Thyroid gland (tissue), 4 donors: ENCODE data around the gene RCOR2. TPM values are rescaled to one million over a fixed set of nuclear protein-coding genes. Genes with fewer than 3 reads are reported as not detected.
A peak's percentile ranks its signal among the peaks of the same experiment; 100 is the strongest.

Experiments used
- DNase-seq, 2 donors: peaks; one replicate each; pipeline ENCODE4 v3.0.0-alpha.2; 2019
- H3K27ac ChIP-seq, 3 donors: fragments of 200-600 bp; sonication (generic); 1 replicate in 2 of 3; 2 replicates in 1 of 3; pipeline ENCODE4 v1.5.1; 2016 to 2019; ENCODE audit warnings: mild to moderate bottlenecking in 1 of 3, moderate library complexity in 1 of 3
- H3K27me3 ChIP-seq: fragments of 200-600 bp; sonication (generic); one replicate; pipeline ENCODE4 v1.5.1; 2019
- H3K36me3 ChIP-seq, 2 donors: fragments of 200-600 bp; sonication (generic); one replicate each; pipeline ENCODE4 v1.5.1; 2016 to 2019
- H3K4me1 ChIP-seq, 2 donors: fragments of 200-600 bp; sonication (generic); one replicate each; pipeline ENCODE4 v1.5.1; 2017 to 2019
- H3K4me3 ChIP-seq, 3 donors: fragments of 200-600 bp; sonication (generic); replicated peaks in 1 of 3; 1 replicate in 2 of 3; 2 replicates in 1 of 3; pipeline ENCODE4 v1.5.1; 2016; ENCODE audit warnings: mild to moderate bottlenecking in 1 of 3
- H3K9me3 ChIP-seq: fragments of 200-600 bp; sonication (generic); one replicate; pipeline ENCODE4 v1.5.1; 2017
- POLR2A ChIP-seq, 2 donors: fragments of 450-650 bp; IDR thresholded peaks; one replicate each; pipeline ENCODE4 v1.6.1; 2017; ENCODE audit warnings: antibody characterized with exemption in 2 of 2, mild to moderate bottlenecking in 2 of 2, moderate library complexity in 1 of 2
- WGBS, 2 donors: methylation state at CpG; one replicate each; pipeline ENCODE4 v1.1.5; 2017; 5-methylcytosine and 5-hydroxymethylcytosine counted together
- intact Hi-C: fragments of 100-400 bp; cut with DNase I; formaldehyde crosslinking; loops from one replicate; pipeline ENCODE4 v1.15.1; 2023
- total RNA-seq, 4 donors: library from RNA; depleted of rRNA; stranded (reverse); fragments of >200 nt; gene quantifications; one replicate each; pipeline ENCODE4 v1.2.3, GENCODE V29; 2016
- TF ChIP-seq, protein P1 (sequence below), 6 experiments: fragments of 200-600 bp in 3 of 6; fragments of 450-650 bp in 3 of 6; sonication (generic) in 3 of 6; IDR thresholded peaks; one replicate each; pipeline ENCODE4 v1.5.1; 2016 to 2019; ENCODE audit warnings: antibody characterized with exemption in 6 of 6, mild to moderate bottlenecking in 2 of 6, inconsistent platforms in 1 of 6, moderate library complexity in 1 of 6

RCOR2 gene
- total RNA-seq, 4 donors from 2014 or later = 0.24 TPM; not detected in 3

DNA sequence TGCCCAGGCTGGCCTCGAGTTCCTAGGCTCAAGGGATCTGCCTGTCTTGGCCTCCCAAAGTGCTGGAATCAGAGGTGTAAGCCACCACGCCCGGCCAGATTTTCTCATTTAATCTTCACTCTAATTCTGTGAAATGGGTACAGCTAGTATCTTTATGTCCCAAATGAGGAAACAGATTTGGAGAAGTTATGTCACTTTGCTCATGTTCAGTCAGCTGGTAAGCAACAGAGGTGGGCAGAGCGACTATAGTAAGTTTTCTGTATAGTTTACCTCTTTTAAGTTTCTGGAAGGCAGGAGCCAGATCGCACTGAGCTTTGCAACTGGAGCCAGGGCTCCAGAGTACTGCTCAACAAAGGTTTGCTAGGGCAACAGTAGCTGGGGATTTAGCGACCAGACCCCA lies 33.2 kb downstream of the RCOR2 start:
- Histone ChIP-seq H3K9me3 (no peaks in the 10 kb centered on the region), H3K27ac (peak overlapping the region; percentile 32 to 44 (median 33)), H3K4me3 (no peak overlapping the region), H3K4me1 (peaks cover 52 to 65% of the 10 kb centered on the region in 2 donors), H3K27me3 (no peaks in the 10 kb centered on the region), H3K36me3 (no peaks in the 10 kb centered on the region)
- intact Hi-C loops = no loop called here
- no peak for DNase-seq
- WGBS, 2 donors = 69 to 74% methylated on average over 6 of the region's 6 CpGs
- no peak for TF ChIP-seq POLR2A (IDR thresholded peaks at IDR 0.05)
- TF ChIP-seq, protein P1, sequence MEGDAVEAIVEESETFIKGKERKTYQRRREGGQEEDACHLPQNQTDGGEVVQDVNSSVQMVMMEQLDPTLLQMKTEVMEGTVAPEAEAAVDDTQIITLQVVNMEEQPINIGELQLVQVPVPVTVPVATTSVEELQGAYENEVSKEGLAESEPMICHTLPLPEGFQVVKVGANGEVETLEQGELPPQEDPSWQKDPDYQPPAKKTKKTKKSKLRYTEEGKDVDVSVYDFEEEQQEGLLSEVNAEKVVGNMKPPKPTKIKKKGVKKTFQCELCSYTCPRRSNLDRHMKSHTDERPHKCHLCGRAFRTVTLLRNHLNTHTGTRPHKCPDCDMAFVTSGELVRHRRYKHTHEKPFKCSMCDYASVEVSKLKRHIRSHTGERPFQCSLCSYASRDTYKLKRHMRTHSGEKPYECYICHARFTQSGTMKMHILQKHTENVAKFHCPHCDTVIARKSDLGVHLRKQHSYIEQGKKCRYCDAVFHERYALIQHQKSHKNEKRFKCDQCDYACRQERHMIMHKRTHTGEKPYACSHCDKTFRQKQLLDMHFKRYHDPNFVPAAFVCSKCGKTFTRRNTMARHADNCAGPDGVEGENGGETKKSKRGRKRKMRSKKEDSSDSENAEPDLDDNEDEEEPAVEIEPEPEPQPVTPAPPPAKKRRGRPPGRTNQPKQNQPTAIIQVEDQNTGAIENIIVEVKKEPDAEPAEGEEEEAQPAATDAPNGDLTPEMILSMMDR (IDR thresholded peaks at IDR 0.05) = no peak

GRCh38 chr11:63882555-63883242 lies 34.3 kb downstream of the RCOR2 start:
- Histone ChIP-seq H3K27ac (no peak overlapping the region), H3K4me3 (no peak overlapping the region), H3K9me3 (no peaks in the 10 kb centered on the region), H3K27me3 (no peaks in the 10 kb centered on the region), H3K36me3 (no peaks in the 10 kb centered on the region), H3K4me1 (peaks cover 44 to 58% of the 10 kb centered on the region in 2 donors)
- whole genome bisulfite sequencing, 2 donors = 78 to 90% methylated on average over 7 of the region's 7 CpGs
- TF ChIP-seq, protein P1 (IDR thresholded peaks at IDR 0.05) = no peak
- no peak for TF ChIP-seq POLR2A (IDR thresholded peaks at IDR 0.05)
- intact Hi-C loops = no loop called here
- no peak for DNase-seq

DNA sequence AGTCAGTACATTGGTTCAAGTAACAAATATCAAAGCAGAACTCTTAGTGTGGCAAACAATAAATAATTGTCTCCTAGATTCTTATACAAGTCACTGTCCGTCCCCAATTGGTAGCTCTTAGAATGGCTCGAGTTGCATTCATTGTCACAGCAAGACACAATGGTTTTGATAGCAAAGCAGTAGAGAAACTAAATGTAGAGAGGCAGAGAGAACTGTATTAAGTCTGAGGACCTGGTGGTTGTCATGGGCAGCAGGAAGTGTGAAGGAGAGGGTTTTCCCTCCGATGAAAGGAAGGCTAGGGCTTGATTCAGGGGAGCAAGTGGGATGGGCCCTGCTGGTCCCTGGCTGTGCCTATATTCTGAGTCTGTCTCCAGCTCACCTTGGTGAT lies 36.6 kb downstream of the RCOR2 start:
- Histone ChIP-seq H3K27me3 (no peaks in the 10 kb centered on the region), H3K36me3 (no peaks in the 10 kb centered on the region), H3K4me3 (no peak overlapping the region), H3K27ac (no peak overlapping the region), H3K4me1 (peaks cover 47 to 55% of the 10 kb centered on the region in 2 donors), H3K9me3 (no peaks in the 10 kb centered on the region)
- TF ChIP-seq, protein P1 (IDR thresholded peaks at IDR 0.05) = no peak
- no peak for TF ChIP-seq POLR2A (IDR thresholded peaks at IDR 0.05)
- intact Hi-C loops = no loop called here
- DNase-seq = no peak
- 30 to 52% methylated on average over 3 of the region's 3 CpGs for WGBS, 2 donors

DNA sequence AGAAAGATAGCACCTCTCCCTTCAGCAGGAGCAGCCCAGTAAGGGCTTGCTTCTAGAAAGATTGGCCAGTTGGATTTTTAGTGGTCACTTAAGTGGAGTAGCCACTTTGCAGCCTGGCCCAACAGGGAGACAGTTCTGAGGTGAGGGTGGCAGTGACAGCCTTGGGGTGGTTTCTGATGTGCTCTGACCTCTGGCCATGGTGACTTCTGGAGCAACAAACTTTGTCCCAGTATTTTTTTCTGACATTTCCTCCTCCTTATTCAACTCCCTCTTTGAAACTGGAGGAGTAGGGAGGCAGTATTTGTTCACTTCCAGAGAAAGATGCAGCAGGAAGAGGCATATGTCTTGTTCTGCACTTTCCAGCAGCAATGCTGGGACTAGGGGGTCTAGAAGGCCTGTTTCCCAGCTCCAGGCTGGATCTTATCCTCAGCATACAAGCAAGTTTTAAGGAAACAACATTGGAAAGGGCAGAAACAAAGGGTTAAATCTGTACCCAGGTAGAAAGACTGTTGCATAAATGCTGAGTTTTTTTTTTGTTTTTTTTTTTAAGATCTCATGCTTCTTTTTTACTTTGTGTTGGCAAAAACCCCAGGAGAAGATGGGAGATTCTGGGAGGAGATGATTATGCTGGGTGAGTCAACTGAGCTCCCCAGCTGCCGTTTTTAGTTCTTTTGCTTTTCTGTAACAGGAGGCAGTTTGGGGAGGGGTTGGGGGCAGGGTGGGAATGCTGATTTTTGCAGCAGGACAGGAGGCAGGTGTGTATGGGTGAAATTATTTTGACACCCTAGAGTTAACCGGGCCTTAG lies 37.2 kb downstream of the RCOR2 start:
- no peak for DNase-seq
- no peak for TF ChIP-seq POLR2A (IDR thresholded peaks at IDR 0.05)
- TF ChIP-seq, protein P1 (IDR thresholded peaks at IDR 0.05) = no peak
- no peak overlapping the region for H3K27ac ChIP-seq
- H3K4me3 ChIP-seq = no peak overlapping the region
- no peaks in the 10 kb centered on the region for H3K36me3 ChIP-seq
- intact Hi-C loops = no loop called here
- WGBS, 2 donors = 17 to 20% methylated on average over 2 of the region's 2 CpGs
- H3K27me3 ChIP-seq = no peaks in the 10 kb centered on the region
- H3K4me1 ChIP-seq = peaks cover 48 to 55% of the 10 kb centered on the region in 2 donors
- H3K9me3 ChIP-seq = no peaks in the 10 kb centered on the region
